CD1c-positive myeloid dendritic cell (primary cell): ENCODE measurements around the gene ZFP3.
"Not testable (repeated sequence)": the region's sequence is repeated elsewhere in the genome, so short reads cannot be mapped to it uniquely, and the experiment has no call there.

Source experiments
- DNase-seq: peaks from one replicate; pipeline ENCODE4 v3.0.0-alpha.2; 2016; ENCODE audit errors: extremely low spot score

The ZFP3 gene

DNA sequence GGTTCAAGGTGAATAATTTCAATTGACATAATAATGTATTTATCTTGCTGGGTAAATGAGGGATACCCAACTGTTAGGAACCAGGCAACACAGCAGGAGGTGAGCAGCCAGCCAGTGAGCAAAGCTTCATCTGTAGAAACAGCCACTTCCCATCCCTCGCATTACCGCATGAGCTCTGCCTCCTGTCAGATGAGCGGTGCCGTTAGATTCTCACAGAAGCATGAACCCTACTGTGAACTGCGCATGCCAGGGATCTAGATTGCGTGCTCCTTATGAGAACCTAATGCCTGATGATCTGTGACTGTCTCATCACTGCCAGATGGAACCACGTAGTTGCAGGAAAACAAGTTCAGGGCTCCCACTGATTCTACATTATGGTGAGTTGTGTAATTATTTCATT, 46.6 kb downstream of the ZFP3 start:
- DNase-seq: not testable (repeated sequence)

DNA sequence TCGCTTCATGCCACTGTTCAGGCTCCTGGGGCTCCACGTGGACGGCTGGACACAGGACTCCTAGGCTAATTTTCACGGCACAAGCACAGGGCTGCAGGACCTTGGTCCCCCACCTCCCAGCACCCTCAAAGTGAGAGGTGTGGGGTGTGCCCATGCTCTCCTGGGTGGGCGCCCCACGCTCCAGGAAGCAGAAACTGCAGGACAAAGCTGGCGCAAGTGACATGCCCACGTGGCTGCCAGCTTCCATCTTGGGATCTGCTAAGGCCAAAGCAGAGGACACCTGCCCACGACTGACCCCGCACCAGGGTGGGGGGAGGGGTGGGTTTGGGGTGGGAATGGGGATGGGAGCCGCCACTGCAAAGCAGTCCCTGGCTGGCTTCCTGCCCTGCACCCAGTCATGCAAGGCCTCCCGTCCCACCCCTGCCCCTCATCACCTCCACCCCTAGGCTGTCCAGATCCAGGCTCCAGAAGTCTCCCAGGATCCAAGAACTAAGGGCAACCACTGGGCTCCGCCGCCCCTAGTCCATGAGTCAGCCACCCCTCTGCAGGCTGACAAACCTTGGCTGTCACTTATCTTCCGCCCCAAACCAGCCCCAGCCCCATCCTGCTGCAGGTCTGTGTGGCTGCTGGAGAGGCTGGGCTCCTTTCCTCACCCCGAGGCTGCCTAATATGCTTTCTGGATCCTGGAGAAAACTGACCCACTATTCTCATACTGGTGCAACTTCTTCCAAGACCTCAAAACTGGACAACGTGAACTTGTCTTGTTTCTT, 48.6 kb downstream of the ZFP3 start:
- no peak for DNase-seq

DNA sequence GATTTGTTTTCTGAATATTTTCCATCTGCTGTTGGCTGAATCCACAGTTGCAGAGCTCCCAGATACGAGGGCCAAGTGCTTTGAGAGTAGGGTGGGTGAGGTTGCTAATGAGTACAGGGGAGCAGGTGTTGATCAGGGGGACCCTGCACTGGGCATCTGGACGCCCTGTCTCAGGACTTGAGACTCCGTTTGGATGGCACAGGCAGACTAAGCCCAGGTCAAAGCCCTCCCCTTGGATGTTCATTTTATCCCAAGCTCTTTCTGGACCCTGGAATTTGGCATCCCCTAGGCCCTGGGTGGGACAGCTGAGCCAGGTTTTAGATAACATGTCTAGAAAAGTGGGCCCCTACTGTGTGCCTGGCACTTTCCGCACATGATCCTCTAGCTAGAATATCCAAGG, 49.6 kb downstream of the ZFP3 start:
- no peak for DNase-seq

DNA sequence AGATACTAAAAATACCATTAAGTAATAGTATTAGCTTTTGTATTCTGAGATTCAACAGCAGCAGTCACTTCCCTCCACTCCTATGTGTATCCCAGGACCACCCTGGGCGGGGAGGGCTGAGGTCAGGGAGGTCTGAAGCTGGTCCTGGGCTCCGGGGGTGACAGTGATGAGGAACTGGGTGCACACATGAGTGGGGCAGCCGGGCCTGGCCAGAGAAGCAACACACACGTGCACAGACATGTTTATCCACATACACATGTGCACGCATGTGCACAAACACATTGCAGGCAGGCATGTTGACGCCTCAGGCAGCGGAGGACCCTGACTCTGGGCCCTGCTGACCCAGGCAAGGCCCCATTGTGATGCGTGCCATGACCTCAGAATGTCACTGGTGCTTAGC, 50.1 kb downstream of the ZFP3 start:
- not testable (repeated sequence) for DNase-seq

DNA sequence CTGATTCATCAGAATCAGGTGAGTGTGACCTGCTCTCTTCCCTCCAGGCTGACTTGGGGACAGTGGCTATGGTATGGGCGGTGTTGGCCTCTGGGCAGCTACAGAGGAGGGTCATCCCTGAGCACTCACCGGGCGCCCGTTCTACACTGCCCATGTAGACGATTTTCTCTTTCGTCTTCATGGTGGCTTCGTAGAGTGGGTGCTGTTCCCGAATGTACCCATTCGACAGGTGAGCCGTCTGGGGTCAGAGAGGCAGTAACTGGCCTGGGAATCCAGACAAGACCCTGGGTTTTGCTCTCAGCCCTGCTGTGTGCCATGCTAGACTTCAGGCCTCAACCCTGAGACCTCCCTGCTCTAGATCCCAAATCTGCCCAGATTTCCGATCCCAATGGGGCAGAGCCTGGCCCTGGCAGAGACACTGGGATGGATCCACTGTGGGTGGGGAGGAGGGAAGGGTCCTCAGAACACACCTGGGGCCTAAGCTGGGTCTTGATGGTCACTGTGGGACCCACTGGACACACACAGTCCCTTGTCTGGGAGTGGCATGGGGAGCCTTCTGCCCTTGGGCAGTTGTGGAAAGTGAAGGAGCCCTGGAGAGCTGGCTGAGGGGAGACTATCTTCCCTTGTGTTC, 50.8 kb downstream of the ZFP3 start:
- DNase-seq: no peak

DNA sequence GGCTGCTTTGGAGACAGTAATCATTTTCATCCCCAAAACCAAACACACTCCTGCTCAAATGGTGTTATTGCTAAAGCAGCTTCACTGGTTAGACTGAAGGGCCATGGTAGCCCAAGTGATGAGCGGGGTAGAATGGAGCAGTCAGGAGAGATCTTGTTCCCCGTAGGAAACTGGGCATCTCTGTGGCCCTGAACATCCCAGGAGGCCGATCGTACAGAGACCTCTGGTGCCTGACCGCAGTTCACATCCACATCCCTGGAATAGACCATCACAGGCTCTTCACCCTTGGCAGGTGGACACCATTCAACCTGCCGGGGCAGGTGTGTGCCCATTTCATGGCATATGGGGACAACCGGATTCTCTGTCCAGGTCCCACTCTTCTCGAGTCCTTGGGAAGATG, 51.5 kb downstream of the ZFP3 start:
- DNase-seq: not testable (repeated sequence)

DNA sequence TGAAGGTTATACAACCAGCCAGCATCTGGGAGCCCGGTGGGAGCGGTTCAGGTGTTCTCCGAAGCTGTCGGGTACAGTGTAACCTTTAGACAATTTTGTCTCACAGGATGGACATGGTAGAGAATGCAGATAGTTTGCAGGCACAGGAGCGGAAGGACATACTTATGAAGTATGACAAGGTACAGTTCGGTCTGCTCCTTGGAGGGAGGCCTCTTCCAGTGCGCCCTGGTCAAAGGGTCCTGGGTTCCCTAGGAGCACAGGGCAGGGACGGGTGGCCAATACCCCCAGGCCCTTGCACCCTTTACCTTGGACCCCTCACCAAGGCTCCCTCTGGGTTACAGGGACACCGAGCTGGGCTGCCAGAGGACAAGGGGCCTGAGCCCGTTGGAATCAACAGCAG, 52.0 kb downstream of the ZFP3 start:
- DNase-seq: not testable (repeated sequence)

DNA sequence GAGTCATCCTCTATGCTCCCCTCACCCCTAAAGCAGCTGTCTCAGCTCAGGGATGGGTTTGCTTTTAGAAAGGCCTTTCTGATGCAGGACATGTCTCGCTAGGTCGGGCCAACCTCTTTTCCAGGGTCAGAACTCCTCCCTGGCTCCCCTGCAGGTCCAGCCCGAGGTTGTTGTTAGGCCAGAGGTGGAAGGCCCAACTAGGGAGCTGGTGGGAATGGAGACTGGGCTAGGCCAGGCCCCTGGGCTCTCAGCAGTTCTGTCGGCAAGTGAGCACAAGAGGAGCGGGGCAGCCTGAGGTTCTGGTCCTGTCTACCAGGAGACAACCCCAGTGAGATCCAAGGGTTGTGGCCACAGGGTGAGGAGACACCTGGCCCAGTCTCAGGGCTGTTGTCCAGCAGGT, 52.4 kb downstream of the ZFP3 start:
- DNase-seq: not testable (repeated sequence)

DNA sequence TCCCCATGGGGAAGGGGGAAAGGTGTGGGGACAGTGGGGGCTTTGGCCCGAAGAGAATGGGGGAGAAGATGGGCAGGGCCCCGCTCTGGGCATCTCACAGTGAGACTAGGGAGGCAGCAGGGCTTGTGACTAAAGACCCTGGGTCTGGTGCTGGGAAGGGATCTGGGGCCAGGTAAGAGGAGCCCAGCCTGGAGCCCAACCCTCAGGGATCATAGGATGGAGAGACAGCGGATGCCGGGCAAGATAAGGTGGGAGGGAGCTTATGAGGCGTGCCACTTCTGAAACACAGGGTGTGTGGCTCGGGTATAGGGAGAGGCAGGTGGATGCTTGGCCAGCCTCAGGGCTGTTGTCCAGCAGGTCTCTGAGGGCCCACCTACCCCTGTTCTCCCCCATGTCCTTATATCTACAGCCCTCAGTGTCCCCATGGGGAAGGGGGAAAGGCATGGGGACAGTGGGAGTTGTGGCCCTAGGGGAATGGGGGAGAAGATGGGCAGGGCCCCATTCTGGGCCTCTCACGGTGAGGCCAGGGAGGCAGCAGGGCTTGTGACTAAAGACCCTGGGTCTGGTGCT, 53.0 kb downstream of the ZFP3 start:
- no peak for DNase-seq

DNA sequence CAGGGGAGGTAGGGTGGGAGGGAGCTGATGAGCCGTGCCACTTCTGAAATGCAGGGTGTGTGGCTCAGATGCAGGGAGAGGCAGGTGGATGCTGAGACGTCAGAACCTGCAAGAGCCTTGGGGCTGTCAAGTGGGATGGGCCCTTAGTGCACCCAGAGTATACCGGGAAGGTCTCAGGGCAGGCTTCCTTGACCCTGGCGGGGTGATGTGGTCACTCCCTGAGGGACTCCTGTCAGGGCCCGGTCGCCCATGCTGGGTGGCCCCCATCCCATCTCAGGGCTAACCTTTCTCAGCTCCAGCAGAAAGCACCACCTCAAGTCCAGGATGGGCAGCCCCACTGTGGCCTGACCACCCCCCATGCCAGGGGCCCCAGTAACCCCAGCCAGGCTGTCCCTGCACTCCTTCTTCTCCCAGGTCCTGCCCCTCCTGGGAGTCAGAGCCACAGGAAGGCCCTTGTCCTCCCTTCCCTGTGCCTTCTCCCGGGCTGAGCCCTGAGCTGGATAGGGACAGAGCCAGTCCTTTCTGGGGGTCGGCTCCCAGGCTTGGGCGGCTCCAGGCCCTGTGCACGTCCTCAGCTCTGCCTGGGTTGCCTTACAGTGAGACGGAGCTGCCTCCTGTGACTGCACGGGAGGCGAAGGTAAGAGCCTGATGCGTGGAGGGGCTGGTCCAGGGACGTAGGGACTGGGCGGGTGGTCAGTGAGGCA, 53.7 kb downstream of the ZFP3 start:
- not testable (repeated sequence) for DNase-seq

DNA sequence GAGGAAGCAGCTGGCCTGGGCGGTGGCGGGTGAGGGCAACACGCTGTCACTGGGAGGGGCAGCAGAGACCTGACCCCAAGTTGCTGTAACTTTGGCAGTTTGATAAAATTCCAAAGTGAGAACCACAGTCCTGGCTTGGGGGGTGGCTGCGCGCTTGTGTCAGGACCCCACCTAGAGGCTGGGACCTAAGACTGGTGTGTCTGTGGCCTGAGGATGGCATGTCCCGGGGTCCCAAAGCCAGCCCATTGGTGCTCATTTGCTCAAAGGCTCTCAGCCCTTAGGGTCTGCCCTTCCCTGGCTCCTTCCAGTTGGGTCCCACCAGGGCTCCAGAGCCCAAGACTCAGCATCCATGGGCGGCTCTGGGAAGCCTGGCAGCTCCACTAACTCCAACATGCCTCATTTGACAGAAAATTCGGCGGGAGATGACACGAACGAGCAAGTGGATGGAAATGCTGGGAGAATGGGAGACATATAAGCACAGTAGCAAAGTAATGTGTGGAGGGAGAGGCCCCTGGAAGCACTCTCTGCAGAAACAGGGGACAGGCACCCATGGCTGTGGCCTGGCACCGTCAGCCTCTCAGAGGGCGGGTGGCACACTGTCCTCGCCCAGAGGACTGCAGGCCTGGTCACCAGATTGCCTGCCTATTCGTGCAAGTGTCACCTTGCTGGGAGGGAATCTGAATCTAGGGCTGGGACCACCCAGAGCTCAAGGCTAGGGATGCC, 54.4 kb downstream of the ZFP3 start:
- not testable (repeated sequence) for DNase-seq

DNA sequence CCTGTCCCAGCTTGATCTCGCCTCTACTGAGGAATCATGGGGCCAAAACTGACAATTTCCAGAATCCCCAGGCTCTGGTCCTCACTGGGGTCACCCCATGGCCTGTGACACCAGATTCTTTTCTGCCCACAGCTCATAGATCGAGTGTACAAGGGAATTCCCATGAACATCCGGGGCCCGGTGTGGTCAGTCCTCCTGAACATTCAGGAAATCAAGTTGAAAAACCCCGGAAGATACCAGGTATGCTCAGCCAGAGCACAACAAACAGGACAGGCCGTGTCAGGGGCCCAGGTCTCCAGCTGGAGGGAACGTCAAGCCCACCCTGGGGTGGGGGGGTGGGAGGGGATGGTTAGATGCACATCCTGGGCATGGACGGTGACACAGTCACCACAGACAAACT, 55.0 kb downstream of the ZFP3 start:
- no peak for DNase-seq

DNA sequence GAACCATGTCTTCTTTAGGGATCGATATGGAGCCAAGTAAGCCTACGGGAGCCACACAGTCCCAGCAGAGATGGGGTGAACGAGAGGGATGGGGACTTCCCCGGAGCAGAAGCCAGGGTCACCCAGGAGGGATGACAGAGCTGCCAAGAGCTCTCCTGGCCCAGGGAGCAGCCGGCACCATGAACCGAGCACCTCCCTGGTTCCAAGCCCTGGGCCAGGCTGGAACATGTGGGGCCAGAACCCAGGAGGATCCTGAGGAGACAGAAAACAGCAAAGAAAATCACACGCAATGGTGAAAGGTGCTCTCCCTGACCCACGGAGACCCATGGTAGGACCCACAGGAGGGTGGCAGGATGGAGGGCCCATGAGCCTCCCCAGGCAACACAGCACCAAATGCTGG, 55.7 kb downstream of the ZFP3 start:
- not testable (repeated sequence) for DNase-seq

DNA sequence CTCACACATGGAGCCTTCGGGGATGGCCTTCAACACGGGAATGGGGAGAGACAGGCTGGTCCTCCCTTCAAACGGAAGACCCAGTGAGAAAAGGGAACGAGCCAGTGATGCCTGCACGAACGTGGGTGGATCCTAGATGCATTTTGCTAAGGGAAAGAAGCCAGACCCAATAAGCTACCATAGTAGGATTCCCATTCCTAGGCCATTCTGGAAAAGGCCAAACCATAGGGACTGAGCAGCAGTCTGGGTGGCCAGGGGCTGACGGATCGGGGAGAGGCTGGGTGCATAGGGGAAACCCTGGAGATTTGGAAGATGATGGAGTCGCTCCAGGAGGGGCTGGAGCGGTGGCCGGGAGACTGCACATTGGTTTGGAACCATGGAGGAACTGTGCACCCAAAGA, 56.3 kb downstream of the ZFP3 start:
- DNase-seq: not testable (repeated sequence)

DNA sequence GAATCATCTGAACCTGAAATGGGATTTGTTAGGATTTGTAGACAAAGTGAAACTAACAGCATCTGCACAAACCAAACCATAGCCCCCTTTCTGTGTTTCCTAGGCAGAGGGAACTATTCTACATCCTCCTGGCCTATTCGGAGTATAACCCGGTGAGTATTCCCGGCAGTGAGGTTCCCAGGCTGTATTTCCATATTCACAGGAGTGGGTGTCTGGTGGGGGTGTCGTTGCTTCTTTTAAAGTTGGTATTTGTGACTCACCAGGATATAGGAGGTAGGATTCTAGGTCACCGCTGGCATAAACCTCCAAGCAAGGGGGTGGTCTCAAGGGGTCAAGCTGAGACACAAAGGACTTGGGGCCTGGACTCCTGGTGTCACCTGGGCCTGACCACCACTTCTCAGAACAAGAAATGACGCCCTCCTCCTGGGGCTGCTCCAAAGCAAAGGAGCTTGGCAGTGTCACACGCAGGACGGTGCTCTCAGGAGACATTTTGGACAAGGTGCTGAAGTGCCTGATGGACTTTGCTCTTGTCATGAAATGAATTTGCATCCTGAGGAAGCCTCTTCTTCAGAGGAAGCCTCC, 57.0 kb downstream of the ZFP3 start:
- not testable (repeated sequence) for DNase-seq

DNA sequence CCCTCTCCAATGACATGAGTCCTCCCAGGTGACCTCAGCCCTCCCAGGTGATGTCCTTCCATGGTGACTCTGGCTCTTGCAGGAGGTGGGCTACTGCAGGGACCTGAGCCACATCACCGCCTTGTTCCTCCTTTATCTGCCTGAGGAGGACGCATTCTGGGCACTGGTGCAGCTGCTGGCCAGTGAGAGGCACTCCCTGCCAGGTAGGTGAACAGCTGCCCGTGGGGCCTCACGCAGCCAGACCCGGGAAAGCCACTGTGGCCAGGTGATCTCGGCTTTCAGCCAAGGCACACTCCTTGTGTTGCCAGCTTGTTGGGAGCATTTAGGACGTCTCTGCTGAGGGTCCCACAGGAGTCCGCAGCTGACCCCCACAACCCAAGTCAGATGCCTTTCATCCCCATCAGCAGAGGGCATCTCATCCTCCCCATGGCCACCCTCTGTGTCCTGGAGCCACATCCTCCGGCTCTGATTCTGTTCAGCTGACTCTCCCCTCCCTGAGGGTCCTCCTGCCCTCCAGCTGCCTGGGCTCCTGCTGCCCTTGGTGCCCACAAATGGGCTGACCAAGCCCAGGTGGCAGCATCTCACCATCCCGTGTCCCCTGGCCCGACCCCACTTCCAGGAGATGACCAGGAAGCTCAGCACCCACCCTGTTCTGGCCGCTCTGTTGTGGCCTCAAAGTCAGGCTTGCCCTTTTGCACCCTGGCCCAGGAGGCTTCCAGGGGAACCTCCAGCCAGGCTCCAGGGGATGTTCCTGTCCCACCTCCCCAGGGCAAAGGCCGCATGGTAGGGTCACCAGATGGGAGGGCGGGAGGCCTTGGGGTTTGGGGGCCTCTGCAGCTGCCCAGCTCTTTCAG, 57.7 kb downstream of the ZFP3 start:
- DNase-seq: no peak

DNA sequence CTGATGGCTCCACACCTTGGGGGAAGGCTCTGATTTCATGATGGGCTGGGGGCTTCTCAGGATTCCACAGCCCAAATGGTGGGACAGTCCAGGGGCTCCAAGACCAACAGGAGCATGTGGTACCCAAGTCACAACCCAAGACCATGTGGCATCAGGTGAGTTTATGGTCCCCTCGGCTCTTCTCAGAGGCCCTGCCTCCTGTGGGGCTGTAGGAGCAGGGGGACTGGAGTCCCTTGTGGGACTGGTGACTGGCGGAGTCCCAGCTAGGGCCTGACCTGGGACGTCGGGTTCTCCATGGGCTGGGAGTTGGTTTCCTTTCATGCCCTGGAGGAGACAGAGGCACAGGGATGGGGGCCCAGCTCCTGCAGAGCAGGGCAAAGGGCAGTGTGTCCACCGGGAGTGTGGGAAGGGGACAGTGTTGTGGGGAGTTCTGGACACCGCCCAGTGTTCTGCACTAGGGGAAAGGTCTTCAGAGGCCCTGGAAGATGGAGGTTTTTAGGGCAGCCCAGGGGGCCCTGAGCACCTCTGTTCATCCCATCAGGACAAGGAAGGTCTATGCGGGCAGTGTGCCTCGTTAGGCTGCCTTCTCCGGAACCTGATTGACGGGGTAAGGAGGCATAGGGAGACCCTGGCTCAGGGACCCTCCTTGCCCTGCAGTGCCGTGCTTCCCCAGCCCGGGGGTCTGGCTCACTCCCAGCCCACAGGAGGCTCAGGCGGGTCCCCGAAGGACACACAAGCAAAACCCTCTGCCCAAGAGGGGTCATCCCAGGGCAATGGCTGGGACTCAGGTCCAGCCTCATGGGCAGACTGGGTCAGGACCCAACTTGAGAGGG, 58.5 kb downstream of the ZFP3 start:
- DNase-seq: not testable (repeated sequence)

DNA sequence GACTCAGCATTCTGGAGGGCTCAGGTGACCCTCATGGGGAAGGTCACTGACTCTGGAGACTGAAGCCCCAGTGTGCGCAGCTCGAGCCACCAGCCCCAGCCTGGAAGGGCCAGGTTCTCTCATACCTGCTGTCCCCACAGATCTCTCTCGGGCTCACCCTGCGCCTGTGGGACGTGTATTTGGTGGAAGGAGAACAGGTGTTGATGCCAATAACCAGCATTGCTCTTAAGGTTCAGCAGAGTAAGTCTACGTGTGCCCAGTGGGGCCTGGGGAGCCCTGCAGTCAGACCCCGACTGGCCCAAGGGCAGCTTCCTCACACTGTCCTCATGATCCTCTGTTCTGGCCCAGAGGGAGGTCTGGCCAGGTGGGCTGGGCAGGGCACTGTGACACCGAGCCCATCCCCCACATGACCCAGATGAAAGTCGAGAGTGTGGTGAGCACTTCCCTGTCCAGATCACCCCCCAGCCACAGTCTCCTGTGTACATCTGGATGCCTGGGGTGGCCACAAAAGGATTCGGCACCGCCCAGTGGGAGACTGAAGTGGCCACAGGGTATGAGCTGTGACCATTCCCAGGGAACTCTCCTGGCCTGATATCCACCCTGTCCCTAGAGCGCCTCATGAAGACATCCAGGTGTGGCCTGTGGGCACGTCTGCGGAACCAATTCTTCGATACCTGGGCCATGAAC, 59.4 kb downstream of the ZFP3 start:
- not testable (repeated sequence) for DNase-seq

DNA sequence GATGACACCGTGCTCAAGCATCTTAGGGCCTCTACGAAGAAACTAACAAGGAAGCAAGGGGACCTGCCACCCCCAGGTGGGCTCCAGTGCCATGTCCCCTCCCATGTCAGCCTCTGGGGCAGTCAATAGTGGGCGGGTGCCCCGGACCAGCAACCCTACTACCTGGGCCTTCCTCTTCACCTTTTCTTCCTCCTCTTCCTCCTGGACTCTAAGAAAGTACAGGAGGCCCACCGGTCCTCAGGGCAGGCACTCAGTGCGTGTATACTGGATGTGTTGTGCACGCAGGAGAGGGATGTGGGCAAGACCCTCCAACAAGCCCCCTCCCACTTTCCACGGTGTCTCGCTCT, 59.9 kb downstream of the ZFP3 start:
- DNase-seq: not testable (repeated sequence)
